Testis (tissue), 5 donors: ENCODE measurements around the gene IL1B. TPM values are rescaled to one million over a fixed set of nuclear protein-coding genes. Genes with fewer than 3 reads are reported as not detected.
A peak's percentile ranks its signal among the peaks of the same experiment; 100 is the strongest.

Experiments used
- DNase-seq: peaks from one replicate; pipeline ENCODE4 v3.0.0-alpha.2; 2019
- H3K27ac ChIP-seq, 2 donors: fragments of 200-600 bp; sonication (generic); one replicate each; pipeline ENCODE4 v1.5.1; 2019
- H3K27me3 ChIP-seq: fragments of 200-600 bp; sonication (generic); one replicate; pipeline ENCODE4 v1.5.1; 2019
- H3K36me3 ChIP-seq: fragments of 200-600 bp; sonication (generic); one replicate; pipeline ENCODE4 v1.5.1; 2017; ENCODE audit warnings: low read depth; ENCODE audit errors: missing control alignments
- H3K4me1 ChIP-seq: fragments of 200-600 bp; sonication (generic); one replicate; pipeline ENCODE4 v1.5.1; 2019
- H3K4me3 ChIP-seq, 2 donors: fragments of 200-600 bp; sonication (generic); one replicate each; pipeline ENCODE4 v1.5.1; 2017 to 2019
- H3K9me3 ChIP-seq: fragments of 200-600 bp; sonication (generic); one replicate; pipeline ENCODE4 v1.5.1; 2017
- POLR2A ChIP-seq: fragments of 450-650 bp; IDR thresholded peaks from one replicate; pipeline ENCODE4 v1.6.1; 2017; ENCODE audit warnings: antibody characterized with exemption, mild to moderate bottlenecking, moderate library complexity
- WGBS, 2 donors: methylation state at CpG; one replicate each; pipeline ENCODE4 v1.1.5; 2018; 5-methylcytosine and 5-hydroxymethylcytosine counted together
- intact Hi-C: fragments of 100-400 bp; cut with DNase I; formaldehyde crosslinking; loops from one replicate; pipeline ENCODE4 v1.15.1; 2023; ENCODE audit warnings: low total_unique reads
- long read RNA-seq, 2 donors: transcript quantifications; one replicate each; lab custom pipeline, GENCODE V29; 2026
- polyA plus RNA-seq: library from polyadenylated mRNA; stranded (reverse); fragments of 350-450 nt; fragmentation: Illumina TruSeq; extraction: RNeasy Lipid Tissue Mini Kit (QIAGEN cat#74804); gene quantifications from one replicate; pipeline ENCODE4 v1.2.3, GENCODE V29; 2014; ENCODE audit warnings: low read depth, low replicate concordance; ENCODE audit not compliant: insufficient read depth
- total RNA-seq, 2 donors: library from RNA; depleted of rRNA; stranded (reverse); fragments of >200 nt; gene quantifications; one replicate each; pipeline ENCODE4 v1.2.3, GENCODE V29; 2016
- TF ChIP-seq, protein P1 (sequence below), 3 experiments: fragments of 450-650 bp in 2 of 3; fragments of 200-600 bp in 1 of 3; sonication (generic) in 1 of 3; IDR thresholded peaks; one replicate each; pipeline ENCODE4 v1.5.1; 2016 to 2019; ENCODE audit warnings: antibody characterized with exemption in 3 of 3, mild to moderate bottlenecking in 2 of 3, moderate library complexity in 1 of 3

Gene IL1B
- total RNA-seq (under 1 TPM; 0.62 to 0.63 TPM), polyA plus RNA-seq (1.8 TPM)
- long read RNA-seq, donor 1: 0 reads
- long read RNA-seq, donor 2, partial matches to known transcripts: 0 of 1 reads
- long read RNA-seq, donor 2, other reads (novel, unspliced or antisense): 0 of 1 reads

DNA sequence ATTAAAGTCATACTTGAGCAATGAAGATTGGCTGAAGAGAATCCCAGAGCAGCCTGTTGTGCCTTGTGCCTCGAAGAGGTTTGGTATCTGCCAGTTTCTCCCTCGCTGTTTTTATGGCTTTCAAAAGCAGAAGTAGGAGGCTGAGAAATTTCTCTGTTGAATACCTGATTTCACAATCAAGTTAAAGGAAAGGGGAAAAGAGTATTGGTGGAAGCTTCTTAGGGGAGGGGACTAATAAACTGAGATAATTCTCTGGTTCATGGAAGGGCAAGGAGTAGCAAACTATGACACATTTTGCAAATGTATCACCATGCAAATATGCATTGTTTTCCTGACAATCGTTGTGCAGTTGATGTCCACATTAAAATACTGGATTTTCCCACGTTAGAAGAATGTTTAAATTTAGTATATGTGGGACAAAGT, at the start of gene IL1B:
Gene IL1B (minus strand): TSS at position 85 of the 423 bp plus-strand sequence. CDS start 550 bp downstream, outside the sequence.
- no peaks in the 10 kb centered on the region for H3K4me1 ChIP-seq
- no peak for TF ChIP-seq POLR2A
- TF ChIP-seq, protein P1, sequence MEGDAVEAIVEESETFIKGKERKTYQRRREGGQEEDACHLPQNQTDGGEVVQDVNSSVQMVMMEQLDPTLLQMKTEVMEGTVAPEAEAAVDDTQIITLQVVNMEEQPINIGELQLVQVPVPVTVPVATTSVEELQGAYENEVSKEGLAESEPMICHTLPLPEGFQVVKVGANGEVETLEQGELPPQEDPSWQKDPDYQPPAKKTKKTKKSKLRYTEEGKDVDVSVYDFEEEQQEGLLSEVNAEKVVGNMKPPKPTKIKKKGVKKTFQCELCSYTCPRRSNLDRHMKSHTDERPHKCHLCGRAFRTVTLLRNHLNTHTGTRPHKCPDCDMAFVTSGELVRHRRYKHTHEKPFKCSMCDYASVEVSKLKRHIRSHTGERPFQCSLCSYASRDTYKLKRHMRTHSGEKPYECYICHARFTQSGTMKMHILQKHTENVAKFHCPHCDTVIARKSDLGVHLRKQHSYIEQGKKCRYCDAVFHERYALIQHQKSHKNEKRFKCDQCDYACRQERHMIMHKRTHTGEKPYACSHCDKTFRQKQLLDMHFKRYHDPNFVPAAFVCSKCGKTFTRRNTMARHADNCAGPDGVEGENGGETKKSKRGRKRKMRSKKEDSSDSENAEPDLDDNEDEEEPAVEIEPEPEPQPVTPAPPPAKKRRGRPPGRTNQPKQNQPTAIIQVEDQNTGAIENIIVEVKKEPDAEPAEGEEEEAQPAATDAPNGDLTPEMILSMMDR (IDR thresholded peaks at IDR 0.05): no peak
- DNase-seq: no peak
- H3K9me3 ChIP-seq: no peaks in the 10 kb centered on the region
- no peaks in the 10 kb centered on the region for H3K27me3 ChIP-seq
- no peak within 1 kb of the TSS for H3K27ac ChIP-seq
- H3K36me3 ChIP-seq: no peaks in the 10 kb centered on the region
- intact Hi-C loops: no loop called here
- WGBS, 2 donors: 55 to 56% methylated on average over 4 of the region's 4 CpGs
- no peak within 1 kb of the TSS for H3K4me3 ChIP-seq

DNA sequence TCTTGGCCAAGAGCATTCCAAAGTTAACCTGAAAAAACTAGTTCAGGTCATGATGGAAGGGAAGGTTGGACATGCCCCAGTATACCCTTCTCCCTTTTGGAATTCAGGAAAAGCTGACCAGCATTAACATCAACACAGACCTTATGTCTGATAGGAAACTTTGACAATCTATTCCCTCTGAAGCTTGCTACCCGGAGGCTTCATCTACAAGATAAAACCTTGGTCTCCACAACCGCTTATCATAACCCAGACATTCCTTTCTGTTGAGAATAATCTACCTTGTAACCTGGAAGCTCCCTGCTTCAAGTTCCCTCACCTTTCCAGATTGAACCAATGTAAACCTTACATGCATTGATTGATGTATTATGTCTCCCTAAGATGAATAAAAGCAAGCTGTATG, 49.7 kb upstream of the IL1B start:
- intact Hi-C loops: no loop called here
- TF ChIP-seq, protein P1 (IDR thresholded peaks at IDR 0.05): no peak
- TF ChIP-seq POLR2A: no peak
- H3K27me3 ChIP-seq: no peaks in the 10 kb centered on the region
- no peak overlapping the region for H3K27ac ChIP-seq
- H3K4me1 ChIP-seq: no peaks in the 10 kb centered on the region
- no peak overlapping the region for H3K4me3 ChIP-seq
- no peak for DNase-seq
- H3K36me3 ChIP-seq: no peaks in the 10 kb centered on the region
- H3K9me3 ChIP-seq: no peaks in the 10 kb centered on the region
- WGBS, 2 donors: 76 to 83% methylated on average over 2 of the region's 2 CpGs

- H3K27me3 ChIP-seq: no peaks in the 10 kb centered on the region
- whole genome bisulfite sequencing, 2 donors: 80 to 87% methylated on average over 4 of the region's 4 CpGs
- no peak overlapping the region for H3K4me3 ChIP-seq
- no peak for DNase-seq
- no peaks in the 10 kb centered on the region for H3K36me3 ChIP-seq
- H3K27ac ChIP-seq: no peak overlapping the region
- no peaks in the 10 kb centered on the region for H3K4me1 ChIP-seq
- no peaks in the 10 kb centered on the region for H3K9me3 ChIP-seq
- intact Hi-C loops: no loop called here
- TF ChIP-seq, protein P1 (IDR thresholded peaks at IDR 0.05): no peak
- TF ChIP-seq POLR2A: no peak
Observed at GRCh38 chr2:112885506-112885902, 48.9 kb upstream of the IL1B start.

GRCh38 chr2:112884869-112885505, 48.4 kb upstream of the IL1B start:
- Histone ChIP-seq H3K9me3 (no peaks in the 10 kb centered on the region), H3K27ac (no peak overlapping the region), H3K4me1 (no peaks in the 10 kb centered on the region), H3K36me3 (no peaks in the 10 kb centered on the region), H3K4me3 (no peak overlapping the region), H3K27me3 (no peaks in the 10 kb centered on the region)
- peak; percentile 72 for DNase-seq
- intact Hi-C loops: no loop called here
- no peak for TF ChIP-seq POLR2A
- TF ChIP-seq, protein P1 (IDR thresholded peaks at IDR 0.05): peak; percentile 61 to 82 (median 64)
- 48 to 50% methylated on average over 6 of the region's 6 CpGs for WGBS, 2 donors

DNA sequence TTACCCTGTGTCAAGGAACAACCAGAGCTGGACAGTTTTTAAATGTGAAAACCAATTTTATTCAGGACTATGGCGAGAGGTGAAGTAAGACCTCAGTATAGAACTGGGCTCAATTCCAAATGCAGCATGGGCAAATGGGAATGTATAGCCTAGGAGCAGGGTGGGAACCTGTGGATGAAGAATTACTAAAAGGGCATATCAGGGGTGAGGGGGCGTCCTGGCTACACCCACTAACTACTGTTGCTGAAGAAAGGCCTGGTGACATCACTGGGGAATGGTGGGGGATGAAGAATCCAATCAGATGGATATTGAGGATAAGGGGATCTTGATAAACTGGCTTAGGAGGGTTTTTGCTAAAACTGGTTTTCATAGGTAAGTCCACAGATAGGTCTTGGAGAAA, 47.1 kb upstream of the IL1B start:
- no peak for TF ChIP-seq POLR2A
- TF ChIP-seq, protein P1 (IDR thresholded peaks at IDR 0.05): no peak
- Histone ChIP-seq H3K4me1 (no peaks in the 10 kb centered on the region), H3K4me3 (no peak overlapping the region), H3K36me3 (no peaks in the 10 kb centered on the region), H3K27me3 (no peaks in the 10 kb centered on the region), H3K9me3 (no peaks in the 10 kb centered on the region), H3K27ac (no peak overlapping the region)
- intact Hi-C loops: no loop called here
- WGBS, 2 donors: 70 to 89% methylated on average over 2 of the region's 2 CpGs
- DNase-seq: no peak
